HG03064 (cell line): ENCODE measurements around the gene TERF2IP.

Experiments used
- ATAC-seq: cut with Tn5 transposase; IDR thresholded peaks from one replicate; pipeline ENCODE4 v1.9.1; 2021; ENCODE audit warnings: low read depth; ENCODE audit not compliant: unreplicated experiment

TERF2IP gene

GRCh38 chr16:75647492-75648264, at the start of gene TERF2IP, which contains the start of gene KARS1:
TSS of gene TERF2IP (plus strand) at chr16:75647773. CDS start at chr16:75647883, 110 bp downstream.
TSS of gene KARS1 (minus strand) at chr16:75647665. CDS start at chr16:75647639, 26 bp downstream.
- peak; percentile 81 for ATAC-seq

GRCh38 chr16:75599452-75600277, 47.9 kb upstream of the TERF2IP start:
- ATAC-seq, result no peak

- no peak for ATAC-seq
These were observed 44.3 kb upstream of the TERF2IP start for GRCh38 chr16:75603241-75603640.

- no peak for ATAC-seq
These were observed 41.1 kb upstream of the TERF2IP start for GRCh38 chr16:75606507-75606906.

GRCh38 chr16:75614066-75614897, 33.3 kb upstream of the TERF2IP start:
- ATAC-seq, result no peak

- no peak for ATAC-seq
These were observed 32.0 kb upstream of the TERF2IP start for GRCh38 chr16:75615619-75616018.

- no peak for ATAC-seq
These were observed 31.0 kb upstream of the TERF2IP start for GRCh38 chr16:75616521-75617010.

- no peak for ATAC-seq
These were observed 30.5 kb upstream of the TERF2IP start for GRCh38 chr16:75617121-75617520.

- ATAC-seq, result no peak
These were observed 28.8 kb upstream of the TERF2IP start for GRCh38 chr16:75618780-75619179.

GRCh38 chr16:75620326-75621169, 27.0 kb upstream of the TERF2IP start:
- ATAC-seq, result no peak

GRCh38 chr16:75621170-75621477, 26.4 kb upstream of the TERF2IP start:
- no peak for ATAC-seq

- ATAC-seq, result peak; percentile 88
These were observed 24.6 kb upstream of the TERF2IP start, which contains the start of gene ADAT1 for GRCh38 chr16:75622761-75623605. TSS of gene ADAT1 (minus strand) at chr16:75623281. CDS start at chr16:75620799, 2,482 bp downstream.

- ATAC-seq, result no peak
These were observed 22.6 kb upstream of the TERF2IP start for GRCh38 chr16:75624921-75625334.

- ATAC-seq, result no peak
These were observed 20.8 kb upstream of the TERF2IP start for GRCh38 chr16:75626806-75627205.

GRCh38 chr16:75627851-75628250, 19.7 kb upstream of the TERF2IP start:
- no peak for ATAC-seq

GRCh38 chr16:75628351-75628750, 19.2 kb upstream of the TERF2IP start:
- no peak for ATAC-seq

- no peak for ATAC-seq
These were observed 18.4 kb upstream of the TERF2IP start for GRCh38 chr16:75629132-75629531.

GRCh38 chr16:75630052-75630451, 17.5 kb upstream of the TERF2IP start:
- ATAC-seq, result no peak

- ATAC-seq, result no peak
These were observed 14.7 kb upstream of the TERF2IP start for GRCh38 chr16:75632857-75633256.
